OCI-LY3 (cell line): ENCODE measurements around the gene UTY.

Source experiments
- H2AFZ ChIP-seq: fragments of 200-600, 300-600 bp; shearing (Covaris generic); 2 replicates; pipeline ENCODE4 v1.6.0; 2014; ENCODE audit warnings: antibody characterized with exemption, low read depth, low read length
- H3K27ac ChIP-seq: fragments of 200-600, 300-600 bp; sonication (generic); 2 replicates; pipeline ENCODE4 v1.5.1; 2014; ENCODE audit warnings: mild to moderate bottlenecking, low read length, moderate library complexity, mixed read lengths
- H3K27me3 ChIP-seq: fragments of 200-600, 300-600 bp; sonication (generic); 2 replicates; pipeline ENCODE4 v1.6.1; 2014; ENCODE audit warnings: low read depth, low read length, mixed read lengths
- H3K36me3 ChIP-seq: fragments of 200-600, 300-600 bp; sonication (generic); replicated peaks from 2 replicates; pipeline ENCODE3; 2014; ENCODE audit warnings: low read depth, low read length, mixed read lengths
- H3K4me1 ChIP-seq: fragments of 300-600, 200-600 bp; sonication (generic); 2 replicates; pipeline ENCODE4 v1.6.1; 2014; ENCODE audit warnings: low read length, mixed read lengths
- H3K4me2 ChIP-seq: fragments of 200-600, 300-600 bp; sonication (generic); 2 replicates; pipeline ENCODE4 v1.6.1; 2014; ENCODE audit warnings: low read length, mixed read lengths
- H3K4me3 ChIP-seq: fragments of 300-600, 200-600 bp; sonication (generic); 2 replicates; pipeline ENCODE4 v1.5.1; 2014; ENCODE audit warnings: antibody characterized with exemption, mild to moderate bottlenecking, low read length, moderate library complexity
- H3K79me2 ChIP-seq: fragments of 300-600, 200-600 bp; shearing (Covaris generic); 2 replicates; pipeline ENCODE4 v1.6.1; 2014; ENCODE audit warnings: mild to moderate bottlenecking, low read length, mixed read lengths
- H3K9ac ChIP-seq: fragments of 300-600, 200-600 bp; shearing (Covaris generic); 2 replicates; pipeline ENCODE4 v1.6.0; 2014; ENCODE audit warnings: mild to moderate bottlenecking, low read length, moderate library complexity
- H3K9me3 ChIP-seq: fragments of 200-600, 300-600 bp; shearing (Covaris generic); 2 replicates; pipeline ENCODE4 v1.6.1; 2014; ENCODE audit warnings: low read length, mixed read lengths; ENCODE audit not compliant: insufficient read depth
- H4K20me1 ChIP-seq: fragments of 200-600, 300-600 bp; sonication (generic); 2 replicates; pipeline ENCODE4 v1.6.1; 2016; ENCODE audit warnings: low read length, mixed read lengths; ENCODE audit not compliant: insufficient read depth
- EZH2phosphoT487 ChIP-seq: fragments of 200-600 bp; shearing (Covaris generic); IDR thresholded peaks from 2 replicates; pipeline ENCODE4 v1.6.1; 2018; ENCODE audit warnings: antibody characterized with exemption, mixed run types, low read depth
- TF ChIP-seq, protein P1 (sequence below): fragments of 200-600, 300-600 bp; sonication (generic); IDR thresholded peaks from 2 replicates; pipeline ENCODE4 v1.5.1; 2014; ENCODE audit warnings: antibody characterized with exemption, low read length, low read depth

UTY gene

DNA sequence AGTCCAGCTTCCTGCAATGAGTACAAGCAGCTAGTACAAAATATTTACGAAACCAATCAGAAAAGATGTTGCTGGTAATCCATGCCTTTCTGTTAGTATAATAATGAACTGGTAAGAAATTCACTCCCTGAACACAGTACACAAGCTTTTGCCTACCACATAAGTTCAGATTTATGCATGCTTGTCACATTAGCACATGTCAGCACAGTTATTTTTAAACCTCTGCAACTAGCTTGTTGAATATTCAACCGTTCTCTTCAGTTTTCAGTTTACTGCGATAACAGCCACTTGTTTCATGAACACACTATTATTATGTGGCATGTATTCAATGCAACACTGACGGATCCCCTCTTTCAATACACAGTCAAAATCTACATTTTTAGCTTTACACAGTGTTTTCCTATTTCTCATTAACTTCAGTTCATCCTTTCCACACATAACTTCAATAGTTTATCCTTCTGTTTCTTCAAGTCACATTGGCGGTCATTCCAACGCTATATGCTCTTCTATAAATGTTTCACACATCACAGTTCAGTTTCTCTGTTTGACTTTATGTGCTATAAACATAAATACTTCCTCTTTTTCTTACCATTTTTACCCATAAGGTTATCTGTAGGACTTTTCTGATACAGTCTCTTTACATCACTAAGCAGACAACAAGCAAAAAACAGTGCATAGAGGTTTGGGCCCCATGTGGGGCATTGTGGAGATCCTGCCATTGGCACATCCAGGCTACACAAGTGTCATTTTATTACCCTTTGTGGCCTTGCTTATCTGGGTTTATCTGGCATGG is 62.8 kb downstream of the UTY start:
- TF ChIP-seq, protein P1, sequence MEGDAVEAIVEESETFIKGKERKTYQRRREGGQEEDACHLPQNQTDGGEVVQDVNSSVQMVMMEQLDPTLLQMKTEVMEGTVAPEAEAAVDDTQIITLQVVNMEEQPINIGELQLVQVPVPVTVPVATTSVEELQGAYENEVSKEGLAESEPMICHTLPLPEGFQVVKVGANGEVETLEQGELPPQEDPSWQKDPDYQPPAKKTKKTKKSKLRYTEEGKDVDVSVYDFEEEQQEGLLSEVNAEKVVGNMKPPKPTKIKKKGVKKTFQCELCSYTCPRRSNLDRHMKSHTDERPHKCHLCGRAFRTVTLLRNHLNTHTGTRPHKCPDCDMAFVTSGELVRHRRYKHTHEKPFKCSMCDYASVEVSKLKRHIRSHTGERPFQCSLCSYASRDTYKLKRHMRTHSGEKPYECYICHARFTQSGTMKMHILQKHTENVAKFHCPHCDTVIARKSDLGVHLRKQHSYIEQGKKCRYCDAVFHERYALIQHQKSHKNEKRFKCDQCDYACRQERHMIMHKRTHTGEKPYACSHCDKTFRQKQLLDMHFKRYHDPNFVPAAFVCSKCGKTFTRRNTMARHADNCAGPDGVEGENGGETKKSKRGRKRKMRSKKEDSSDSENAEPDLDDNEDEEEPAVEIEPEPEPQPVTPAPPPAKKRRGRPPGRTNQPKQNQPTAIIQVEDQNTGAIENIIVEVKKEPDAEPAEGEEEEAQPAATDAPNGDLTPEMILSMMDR, result no peak
- TF ChIP-seq EZH2phosphoT487, result no peak
- Histone ChIP-seq H3K79me2 (peaks cover 85% of the 10 kb centered on the region), H3K9ac (peak overlapping the region; percentile 50), H3K36me3 (peaks cover 16% of the 10 kb centered on the region), H2AFZ (no peak overlapping the region), H3K4me2 (peak overlapping the region; percentile 90), H3K27me3 (no peaks in the 10 kb centered on the region), H3K27ac (peak overlapping the region; percentile 99), H4K20me1 (peaks cover 42% of the 10 kb centered on the region), H3K4me3 (peak overlapping the region; percentile 67), H3K4me1 (peaks cover 57% of the 10 kb centered on the region), H3K9me3 (no peaks in the 10 kb centered on the region)

GRCh38 chrY:13415556-13415955 is 64.3 kb downstream of the UTY start:
- H3K9ac ChIP-seq, result no peak overlapping the region; the same call in 1 of the 2 replicates
- H3K4me1 ChIP-seq, result peaks cover 55% of the 10 kb centered on the region
- H3K27ac ChIP-seq, result peak overlapping the region; percentile 99; the same call in 1 of the 2 replicates
- no peaks in the 10 kb centered on the region for H3K9me3 ChIP-seq
- H4K20me1 ChIP-seq, result peaks cover 36% of the 10 kb centered on the region
- H3K4me2 ChIP-seq, result no peak overlapping the region
- TF ChIP-seq EZH2phosphoT487, result no peak
- TF ChIP-seq, protein P1, result no peak
- H2AFZ ChIP-seq, result no peak overlapping the region
- no peak overlapping the region for H3K4me3 ChIP-seq
- H3K36me3 ChIP-seq, result peaks cover 22% of the 10 kb centered on the region
- peaks cover 74% of the 10 kb centered on the region for H3K79me2 ChIP-seq
- H3K27me3 ChIP-seq, result no peaks in the 10 kb centered on the region

- Histone ChIP-seq H3K9ac (no peak overlapping the region), H3K4me1 (peaks cover 15% of the 10 kb centered on the region; the same call in 1 of the 2 replicates), H3K36me3 (peaks cover 6% of the 10 kb centered on the region), H3K79me2 (peaks cover 12% of the 10 kb centered on the region; the same call in 1 of the 2 replicates), H3K27ac (no peak overlapping the region), H3K27me3 (no peaks in the 10 kb centered on the region), H2AFZ (no peak overlapping the region), H3K4me3 (no peak overlapping the region), H4K20me1 (peaks cover 22% of the 10 kb centered on the region), H3K9me3 (no peaks in the 10 kb centered on the region), H3K4me2 (no peak overlapping the region)
- TF ChIP-seq, protein P1, result no peak
- no peak for TF ChIP-seq EZH2phosphoT487
These were observed 81.0 kb downstream of the UTY start for GRCh38 chrY:13398876-13399275.

GRCh38 chrY:13381110-13381683 is 98.6 kb downstream of the UTY start:
- H3K36me3 ChIP-seq, result peaks cover 33% of the 10 kb centered on the region
- peaks cover 29% of the 10 kb centered on the region for H3K79me2 ChIP-seq
- H3K4me2 ChIP-seq, result peak overlapping the region; percentile 26
- no peak overlapping the region for H3K9ac ChIP-seq
- peaks cover 48% of the 10 kb centered on the region for H3K4me1 ChIP-seq
- H3K27ac ChIP-seq, result peak overlapping the region; percentile 37
- no peaks in the 10 kb centered on the region for H3K27me3 ChIP-seq
- no peaks in the 10 kb centered on the region for H4K20me1 ChIP-seq
- 0 out of 2 replicates have a peak, but pooled peaks cover 4% of the 10 kb centered on the region for H3K9me3 ChIP-seq
- TF ChIP-seq EZH2phosphoT487, result no peak
- TF ChIP-seq, protein P1, result no peak
- H2AFZ ChIP-seq, result no peak overlapping the region
- 0 out of 2 replicates have a peak overlapping the region, but pooled peaks have one; percentile 14 for H3K4me3 ChIP-seq
